H9 (cell line): Measurements from ENCODE around the gene GET4. TPM values are rescaled to one million over a fixed set of nuclear protein-coding genes. Genes with fewer than 3 reads are reported as not detected.

Source experiments
- DNase-seq: peaks from one replicate; pipeline ENCODE4 v3.0.0-alpha.2; 2017
- H2AFZ ChIP-seq: one replicate; pipeline ENCODE4 v1.6.1; 2013; ENCODE audit warnings: mild to moderate bottlenecking, low read length, control low read depth, moderate library complexity
- H2AK5ac ChIP-seq: 2 replicates; pipeline ENCODE4 v1.6.1; 2013; ENCODE audit warnings: low read length, control low read depth, mixed read lengths; ENCODE audit not compliant: insufficient read length
- H2BK120ac ChIP-seq: one replicate; pipeline ENCODE4 v1.6.1; 2013; ENCODE audit warnings: low read depth, mild to moderate bottlenecking, low read length, control low read depth, inconsistent platforms; ENCODE audit not compliant: poor library complexity, severe bottlenecking
- H2BK12ac ChIP-seq: 2 replicates; pipeline ENCODE4 v1.6.1; 2013; ENCODE audit warnings: low read length, control low read depth, mixed read lengths, low read depth; ENCODE audit not compliant: insufficient read length
- H2BK15ac ChIP-seq: 2 replicates; pipeline ENCODE4 v1.6.1; 2013; ENCODE audit warnings: low read depth, low read length, control low read depth
- H2BK20ac ChIP-seq: one replicate; pipeline ENCODE4 v1.6.1; 2013; ENCODE audit warnings: low read depth, mild to moderate bottlenecking, low read length, control low read depth, inconsistent platforms; ENCODE audit not compliant: poor library complexity, severe bottlenecking
- H2BK5ac ChIP-seq: 2 replicates; pipeline ENCODE4 v1.6.1; 2013; ENCODE audit warnings: low read length, control low read depth, mixed read lengths; ENCODE audit not compliant: insufficient read length
- H3K14ac ChIP-seq: 2 replicates; pipeline ENCODE4 v1.6.1; 2013; ENCODE audit warnings: low read length, control low read depth; ENCODE audit not compliant: insufficient read depth
- H3K18ac ChIP-seq: 2 replicates; pipeline ENCODE4 v1.6.1; 2013; ENCODE audit warnings: low read depth, mild to moderate bottlenecking, mixed read lengths, low read length, control low read depth; ENCODE audit not compliant: insufficient read length
- H3K23ac ChIP-seq: 2 replicates; pipeline ENCODE4 v1.6.1; 2013; ENCODE audit warnings: low read length, control low read depth, mixed read lengths, low read depth; ENCODE audit not compliant: insufficient read length
- H3K23me2 ChIP-seq: 2 replicates; pipeline ENCODE4 v1.6.1; 2013; ENCODE audit warnings: low read depth, mild to moderate bottlenecking, mixed read lengths, low read length, control low read depth; ENCODE audit not compliant: insufficient read length, poor library complexity, severe bottlenecking
- H3K27ac ChIP-seq: 2 replicates; pipeline ENCODE4 v1.5.1; 2013; ENCODE audit warnings: low read length, control low read depth, mixed read lengths, low read depth; ENCODE audit not compliant: insufficient read length
- H3K27me3 ChIP-seq: 2 replicates; pipeline ENCODE4 v1.6.1; 2013; ENCODE audit warnings: low read length, control low read depth, inconsistent platforms; ENCODE audit not compliant: insufficient read depth
- H3K4ac ChIP-seq: 2 replicates; pipeline ENCODE4 v1.6.1; 2013; ENCODE audit warnings: low read depth, mild to moderate bottlenecking, control low read depth, inconsistent platforms, low read length, moderate library complexity
- H3K4me1 ChIP-seq: 2 replicates; pipeline ENCODE4 v1.6.1; 2013; ENCODE audit warnings: low read length, control low read depth, inconsistent platforms; ENCODE audit not compliant: insufficient read depth
- H3K4me2 ChIP-seq: 2 replicates; pipeline ENCODE4 v1.6.1; 2013; ENCODE audit warnings: low read length, control low read depth, mixed read lengths; ENCODE audit not compliant: insufficient read length, insufficient read depth
- H3K56ac ChIP-seq: 2 replicates; pipeline ENCODE4 v1.6.1; 2013; ENCODE audit warnings: low read depth, mild to moderate bottlenecking, mixed read lengths, low read length, control low read depth; ENCODE audit not compliant: insufficient read length
- H3K79me1 ChIP-seq: 2 replicates; pipeline ENCODE4 v1.6.1; 2013; ENCODE audit warnings: low read depth, mild to moderate bottlenecking, moderate library complexity, low read length, control low read depth, inconsistent platforms; ENCODE audit not compliant: insufficient read depth, poor library complexity, severe bottlenecking
- H3K79me2 ChIP-seq: 2 replicates; pipeline ENCODE4 v1.6.1; 2013; ENCODE audit warnings: low read length, control low read depth, inconsistent platforms; ENCODE audit not compliant: insufficient read depth
- H3K9ac ChIP-seq: 2 replicates; pipeline ENCODE4 v1.6.1; 2013; ENCODE audit warnings: low read length, control low read depth, mixed read lengths; ENCODE audit not compliant: insufficient read length; ENCODE audit errors: extremely low read depth
- H3K9me3 ChIP-seq: one replicate; pipeline ENCODE4 v1.6.1; 2013; ENCODE audit warnings: low read depth, low read length, inconsistent platforms; ENCODE audit not compliant: control insufficient read depth
- H3T11ph ChIP-seq: one replicate; pipeline ENCODE4 v1.6.1; 2013; ENCODE audit warnings: mild to moderate bottlenecking, low read length, control low read depth, inconsistent platforms
- H4K20me1 ChIP-seq: one replicate; pipeline ENCODE4 v1.6.1; 2013; ENCODE audit not compliant: control insufficient read depth, insufficient read length, insufficient read depth
- H4K5ac ChIP-seq: 2 replicates; pipeline ENCODE4 v1.6.1; 2013; ENCODE audit warnings: low read depth, mild to moderate bottlenecking, mixed read lengths, low read length, control low read depth; ENCODE audit not compliant: insufficient read length
- H4K8ac ChIP-seq: replicated peaks from 2 replicates; pipeline ENCODE4 v1.6.1; 2013; ENCODE audit warnings: low read length, control low read depth, mixed read lengths, low read depth; ENCODE audit not compliant: insufficient read length
- H4K91ac ChIP-seq: 2 replicates; pipeline ENCODE4 v1.6.1; 2013; ENCODE audit warnings: low read depth, mild to moderate bottlenecking, moderate library complexity, mixed read lengths, low read length, control low read depth; ENCODE audit not compliant: insufficient read length
- H3K27ac Mint-ChIP-seq, 3 experiments: 2 replicates in 2 of 3; 3 replicates in 1 of 3; pipeline ENCODE4 v1.8.0; 2020 to 2021; ENCODE audit warnings: mixed read lengths in 3 of 3, mild to moderate bottlenecking in 1 of 3, moderate library complexity in 1 of 3
- H3K27me3 Mint-ChIP-seq: 2 replicates; pipeline ENCODE4 v1.8.0; 2021; ENCODE audit warnings: low read depth, mild to moderate bottlenecking, moderate library complexity, mixed read lengths
- H3K36me3 Mint-ChIP-seq, 3 experiments: 2 replicates in 2 of 3; 3 replicates in 1 of 3; pipeline ENCODE4 v1.8.0; 2020 to 2021; ENCODE audit warnings: low read depth in 3 of 3, mixed read lengths in 3 of 3; ENCODE audit not compliant: insufficient read depth in 1 of 3
- H3K4me1 Mint-ChIP-seq, 2 experiments: 2 replicates each; pipeline ENCODE4 v1.8.0; 2020; ENCODE audit warnings: mixed read lengths in 2 of 2
- H3K4me3 Mint-ChIP-seq, 2 experiments: 2 replicates in 1 of 2; 3 replicates in 1 of 2; pipeline ENCODE4 v1.8.0; 2020 to 2021; ENCODE audit warnings: mild to moderate bottlenecking in 2 of 2, mixed read lengths in 2 of 2, moderate library complexity in 1 of 2
- H3K9me3 Mint-ChIP-seq, 2 experiments: 2 replicates in 1 of 2; 3 replicates in 1 of 2; pipeline ENCODE4 v1.8.0; 2020; ENCODE audit warnings: mild to moderate bottlenecking in 2 of 2, mixed read lengths in 2 of 2, moderate library complexity in 1 of 2
- WGBS: extraction: QIAGEN DNeasy Blood & Tissue Kit; methylation state at CpG from one replicate; pipeline ENCODE4 v1.1.7; 2013; ENCODE audit warnings: missing lambda C conversion rate, low lambda C conversion rate, mixed read lengths; ENCODE audit not compliant: insufficient read length; ENCODE audit errors: extremely low coverage; 5-methylcytosine and 5-hydroxymethylcytosine counted together
- total RNA-seq: library from RNA; stranded (reverse); gene quantifications from 2 replicates; pipeline ENCODE4 v1.2.1, GENCODE V29; 2021
- TF ChIP-seq, protein P1 (sequence below): fragments of 200-600 bp; sonication (generic); conservative IDR thresholded peaks from 3 replicates; pipeline ENCODE4 v1.8.0; 2021; ENCODE audit warnings: antibody characterized with exemption, mild to moderate bottlenecking

Gene GET4
- total RNA-seq, 1 experiment from 2014 or later: 70.2 TPM

DNA sequence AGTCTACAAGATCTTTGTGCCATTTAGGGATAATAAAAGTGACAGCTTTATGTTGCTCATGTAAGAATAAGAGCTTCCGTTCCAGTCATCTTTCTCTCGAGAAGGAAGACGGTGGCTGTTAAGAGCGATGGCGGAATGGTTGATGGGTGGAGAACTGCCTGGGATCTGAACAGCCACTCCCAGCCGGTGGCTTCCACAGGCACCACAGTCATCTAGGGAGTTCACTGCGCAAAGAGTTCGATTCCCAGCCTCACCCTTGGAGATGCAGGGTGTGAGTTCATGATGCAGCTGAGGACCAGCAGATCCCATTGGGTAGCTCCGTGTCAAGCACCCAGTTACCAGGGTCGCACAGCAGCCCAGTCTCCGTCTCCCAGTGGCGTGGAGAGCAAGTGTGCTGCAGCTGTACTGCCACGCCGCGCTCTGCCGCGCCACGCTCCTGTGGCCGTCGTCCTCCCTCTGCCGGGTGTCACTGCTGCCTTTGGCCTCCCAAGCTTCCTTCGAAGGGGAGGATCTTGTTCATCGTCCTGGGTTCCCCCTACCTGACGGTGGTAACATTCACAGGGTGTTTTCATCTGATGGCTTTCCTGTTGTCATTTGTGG, 36.3 kb upstream of the GET4 start:
- Histone ChIP-seq H2AFZ (no peak overlapping the region), H3K27me3 (no peaks in the 10 kb centered on the region), H2AK5ac (no peak overlapping the region), H2BK5ac (no peak overlapping the region), H3K14ac (no peak overlapping the region), H3K9me3 (no peaks in the 10 kb centered on the region), H3T11ph (no peak overlapping the region), H4K91ac (no peak overlapping the region), H4K20me1 (no peaks in the 10 kb centered on the region), H3K18ac (no peak overlapping the region), H3K9ac (no peak overlapping the region), H3K23me2 (no peaks in the 10 kb centered on the region), H3K79me1 (no peaks in the 10 kb centered on the region), H2BK20ac (no peak overlapping the region), H2BK12ac (no peak overlapping the region), H4K8ac (no peak overlapping the region), H3K56ac (no peak overlapping the region), H3K79me2 (peaks cover 20% of the 10 kb centered on the region; the same call in 1 of the 2 replicates), H3K27ac (no peak overlapping the region), H2BK15ac (no peak overlapping the region), H4K5ac (no peak overlapping the region), H3K23ac (no peak overlapping the region), H3K4me1 (no peaks in the 10 kb centered on the region), H2BK120ac (no peak overlapping the region), H3K4ac (no peak overlapping the region), H3K4me2 (no peak overlapping the region)
- TF ChIP-seq, protein P1, sequence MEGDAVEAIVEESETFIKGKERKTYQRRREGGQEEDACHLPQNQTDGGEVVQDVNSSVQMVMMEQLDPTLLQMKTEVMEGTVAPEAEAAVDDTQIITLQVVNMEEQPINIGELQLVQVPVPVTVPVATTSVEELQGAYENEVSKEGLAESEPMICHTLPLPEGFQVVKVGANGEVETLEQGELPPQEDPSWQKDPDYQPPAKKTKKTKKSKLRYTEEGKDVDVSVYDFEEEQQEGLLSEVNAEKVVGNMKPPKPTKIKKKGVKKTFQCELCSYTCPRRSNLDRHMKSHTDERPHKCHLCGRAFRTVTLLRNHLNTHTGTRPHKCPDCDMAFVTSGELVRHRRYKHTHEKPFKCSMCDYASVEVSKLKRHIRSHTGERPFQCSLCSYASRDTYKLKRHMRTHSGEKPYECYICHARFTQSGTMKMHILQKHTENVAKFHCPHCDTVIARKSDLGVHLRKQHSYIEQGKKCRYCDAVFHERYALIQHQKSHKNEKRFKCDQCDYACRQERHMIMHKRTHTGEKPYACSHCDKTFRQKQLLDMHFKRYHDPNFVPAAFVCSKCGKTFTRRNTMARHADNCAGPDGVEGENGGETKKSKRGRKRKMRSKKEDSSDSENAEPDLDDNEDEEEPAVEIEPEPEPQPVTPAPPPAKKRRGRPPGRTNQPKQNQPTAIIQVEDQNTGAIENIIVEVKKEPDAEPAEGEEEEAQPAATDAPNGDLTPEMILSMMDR: no peak
- H3K36me3 Mint-ChIP-seq: peaks cover 50 to 83% (median 74%) of the 10 kb centered on the region in 3 experiments
- no peak for DNase-seq
- no peak overlapping the region for H3K27ac Mint-ChIP-seq
- no peaks in the 10 kb centered on the region for H3K27me3 Mint-ChIP-seq
- no CpG with 5 or more reads among the region's 24 CpGs for WGBS
- no peak overlapping the region for H3K4me3 Mint-ChIP-seq
- H3K4me1 Mint-ChIP-seq: peaks cover 3 to 9% of the 10 kb centered on the region in 2 experiments; a peak in 3 of 4 replicates
- no peaks in the 10 kb centered on the region; a peak in 1 of 5 replicates for H3K9me3 Mint-ChIP-seq
